Stimulated activated CD4-positive, alpha-beta T cell treated with anti-CD3 and anti-CD28 coated beads, Interleukin-2, amount 100 ng/mL, for 48 hours (primary cell): Measurements from ENCODE around the gene RNF10.

ENCODE experiments used
- DNase-seq, 2 donors: peaks; one replicate each; pipeline ENCODE4 v3.0.0-alpha.2; 2020

RNF10 gene

GRCh38 chr12:120618954-120619615, 84.9 kb downstream of the RNF10 start:
- no peak for DNase-seq

GRCh38 chr12:120620624-120621023, 86.5 kb downstream of the RNF10 start:
- DNase-seq = no peak

- DNase-seq = no peak
These were observed 91.6 kb downstream of the RNF10 start for GRCh38 chr12:120625557-120626419.
